HCEC 1CT (cell line): Measurements from ENCODE around the gene GDF15.
A peak's percentile ranks its signal among the peaks of the same experiment; 100 is the strongest.
"Not testable (repeated sequence)": the region's sequence is repeated elsewhere in the genome, so short reads cannot be mapped to it uniquely, and the experiment has no call there.

ENCODE experiments used
- DNase-seq: peaks from one replicate; pipeline ENCODE4 v3.0.0-alpha.2; 2017

Gene GDF15

GRCh38 chr19:18392926-18393325, 7.0 kb downstream of the GDF15 start:
- DNase-seq: no peak

DNA sequence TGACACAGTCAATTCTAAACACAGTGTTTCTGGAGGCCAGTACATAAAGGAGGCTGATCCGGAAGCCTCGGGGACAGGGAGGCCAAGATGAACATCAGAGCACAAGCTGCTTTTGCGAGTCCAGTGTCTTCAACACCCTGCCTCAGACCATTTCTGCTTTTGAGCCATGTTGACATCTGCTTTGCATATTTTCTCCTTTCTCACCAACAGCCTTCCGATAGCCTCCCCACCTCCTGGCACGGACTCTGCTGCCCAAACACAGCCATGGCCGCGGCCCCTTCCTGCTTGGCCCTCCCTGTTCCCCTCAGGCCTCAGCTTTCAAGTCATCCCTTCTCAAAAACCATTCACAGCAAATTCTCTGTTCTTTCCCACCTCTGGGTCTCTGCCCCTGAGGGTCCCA, 7.9 kb downstream of the GDF15 start:
- no peak for DNase-seq

DNA sequence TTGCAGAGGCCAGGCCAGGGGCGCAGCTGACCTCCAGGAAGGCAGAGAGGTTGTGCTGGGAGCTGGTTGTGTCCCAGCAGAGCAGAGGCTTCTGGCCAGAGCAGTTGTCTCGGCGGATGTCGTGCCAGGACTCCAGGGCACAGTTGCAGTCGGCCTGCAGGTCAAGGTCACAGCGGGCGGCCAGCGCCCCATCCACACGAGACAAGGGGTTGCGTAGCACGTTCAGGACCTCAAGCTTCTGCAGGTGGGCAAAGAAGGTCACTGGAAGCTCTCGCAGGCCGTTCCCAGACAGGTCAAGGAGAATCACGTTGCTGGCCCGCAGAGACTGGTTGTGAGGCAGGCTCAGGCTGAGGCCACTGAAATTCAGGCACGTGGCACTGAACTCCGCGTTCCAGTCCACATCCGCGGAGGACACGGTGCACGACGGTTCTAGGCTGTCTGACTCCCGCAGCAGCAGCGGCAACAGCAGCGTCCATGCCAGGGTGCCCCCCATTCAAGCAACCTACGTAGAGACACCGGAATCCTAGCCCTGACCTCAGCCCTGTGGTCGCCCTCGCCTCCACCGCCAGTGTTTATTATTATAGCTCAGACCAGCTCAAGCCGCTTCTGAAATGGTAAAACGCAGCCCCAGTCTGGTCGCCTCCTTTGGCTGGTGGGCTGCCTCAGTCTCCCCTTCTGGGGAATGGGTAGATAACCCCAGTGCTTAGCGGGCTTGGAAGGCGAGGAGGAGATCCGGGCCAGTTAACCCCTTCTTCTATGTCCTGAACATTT, 10.7 kb downstream of the GDF15 start:
- no peak for DNase-seq

GRCh38 chr19:18397242-18398202, 11.6 kb downstream of the GDF15 start, which contains the start of gene LRRC25:
LRRC25 (minus strand) TSS chr19:18397622; CDS start chr19:18396963, 659 bp downstream.
- DNase-seq: no peak

DNA sequence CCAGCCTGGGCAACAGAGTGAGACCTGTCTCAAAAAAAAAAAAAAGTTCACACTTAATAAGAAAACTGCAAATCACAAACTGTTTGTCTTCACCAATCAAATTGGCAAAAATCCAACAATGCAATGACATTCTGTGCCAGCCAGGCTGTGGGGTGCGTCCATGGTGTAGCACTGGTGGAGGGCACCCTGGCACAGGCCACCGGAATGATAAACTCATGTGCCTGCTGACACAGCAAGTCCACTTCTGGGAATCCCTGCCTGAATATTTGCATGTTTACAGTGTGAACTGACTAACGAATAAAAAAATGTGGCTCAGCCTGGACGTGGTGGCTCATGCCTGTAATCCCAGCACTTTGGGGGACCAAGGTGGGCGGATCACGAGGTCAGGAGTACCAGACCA, 13.1 kb downstream of the GDF15 start:
- DNase-seq: peak; percentile 80

DNA sequence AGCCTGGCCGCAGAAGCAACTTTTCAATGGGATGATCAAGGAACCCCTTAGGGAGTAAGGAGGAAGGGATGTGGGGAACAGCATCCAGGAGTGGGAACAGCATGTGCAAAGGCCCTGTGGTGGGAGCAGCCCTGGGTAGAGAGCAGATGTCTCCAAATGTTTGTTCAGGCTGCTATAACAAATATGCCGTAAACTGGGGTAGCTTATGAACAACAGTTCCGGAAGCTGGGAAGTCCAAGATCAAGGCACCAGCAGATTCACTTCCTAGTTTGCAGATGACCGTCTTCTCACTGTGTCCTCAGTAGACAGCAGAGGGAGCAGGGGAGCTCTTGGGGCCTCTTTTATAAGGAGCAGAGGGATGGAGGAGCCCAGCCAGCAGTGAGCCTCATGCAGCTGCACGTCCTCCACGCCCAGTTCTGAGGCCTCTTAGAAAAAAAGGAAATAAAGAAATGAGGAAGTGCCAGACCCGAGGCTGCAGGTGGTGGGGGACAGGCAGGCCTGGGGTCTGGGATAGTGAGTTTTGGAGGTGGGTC, 15.7 kb downstream of the GDF15 start:
- DNase-seq: peak; percentile 82

DNA sequence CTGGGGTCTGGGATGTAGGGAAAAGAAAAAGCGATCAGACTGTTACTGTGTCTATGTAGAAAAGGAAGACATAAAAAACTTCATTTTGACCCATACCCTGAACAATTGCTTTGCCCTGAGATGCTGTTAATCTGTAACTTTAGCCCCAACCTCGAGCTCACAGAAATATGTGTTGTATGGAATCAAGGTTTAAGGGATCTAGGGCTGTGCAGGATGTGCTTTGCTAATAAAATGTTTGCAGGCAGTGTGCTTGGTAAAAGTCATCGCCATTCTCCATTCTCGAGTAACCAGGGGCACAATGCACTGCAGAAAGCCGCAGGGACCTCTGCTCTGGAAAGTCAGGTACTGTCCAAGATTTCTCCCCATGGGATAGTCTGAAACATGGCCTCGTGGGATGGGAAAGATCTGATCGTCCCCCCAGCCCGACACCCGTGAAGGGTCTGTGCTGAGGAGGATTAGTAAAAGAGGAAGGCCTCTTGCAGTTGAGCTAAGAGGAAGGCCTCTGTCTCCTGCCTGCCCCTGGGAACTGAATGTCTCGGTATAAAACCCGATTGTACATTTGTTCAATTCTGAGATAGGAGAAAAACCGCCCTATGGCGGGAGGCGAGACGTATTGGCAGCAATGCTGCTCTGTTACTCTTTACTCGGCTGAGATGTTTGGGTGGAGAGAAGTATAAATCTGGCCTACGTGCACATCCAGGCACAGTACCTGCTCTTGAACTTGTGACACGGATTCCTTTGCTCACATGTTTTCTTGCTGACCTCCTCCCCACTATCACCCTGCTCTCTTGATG, 16.7 kb downstream of the GDF15 start:
- not testable (repeated sequence) for DNase-seq

- not testable (repeated sequence) for DNase-seq
These were observed 19.8 kb downstream of the GDF15 start for GRCh38 chr19:18405754-18406153.

GRCh38 chr19:18406749-18407148, 20.8 kb downstream of the GDF15 start:
- no peak for DNase-seq

DNA sequence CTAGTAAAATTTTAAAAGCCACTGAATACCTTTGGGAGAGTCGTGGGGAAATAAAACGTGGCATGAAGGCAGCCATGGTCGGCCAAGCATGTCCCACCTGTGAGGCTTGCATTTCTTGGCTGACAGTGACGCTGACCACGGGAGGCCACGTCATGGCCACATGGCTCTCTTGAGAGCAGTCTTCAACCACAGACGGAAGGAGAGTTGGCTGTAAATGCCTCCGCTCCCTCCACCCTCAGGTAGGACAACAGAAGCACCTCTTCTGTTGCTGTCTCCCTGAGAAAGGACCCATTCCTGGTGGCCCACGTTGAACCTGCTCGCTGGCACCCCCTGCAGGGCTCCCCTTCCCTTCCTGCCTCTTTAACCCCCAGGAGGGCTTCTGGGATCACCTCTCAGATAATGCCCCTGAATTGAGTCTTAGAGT, 22.1 kb downstream of the GDF15 start:
- DNase-seq: no peak

- DNase-seq: no peak
These were observed 26.8 kb downstream of the GDF15 start for GRCh38 chr19:18412610-18413239.

- DNase-seq: no peak
These were observed 28.7 kb downstream of the GDF15 start for GRCh38 chr19:18414504-18415177.

- peak; percentile 71 for DNase-seq
These were observed 29.4 kb downstream of the GDF15 start for GRCh38 chr19:18415178-18415867.

GRCh38 chr19:18416778-18417249, 30.9 kb downstream of the GDF15 start:
- peak; percentile 90 for DNase-seq

DNA sequence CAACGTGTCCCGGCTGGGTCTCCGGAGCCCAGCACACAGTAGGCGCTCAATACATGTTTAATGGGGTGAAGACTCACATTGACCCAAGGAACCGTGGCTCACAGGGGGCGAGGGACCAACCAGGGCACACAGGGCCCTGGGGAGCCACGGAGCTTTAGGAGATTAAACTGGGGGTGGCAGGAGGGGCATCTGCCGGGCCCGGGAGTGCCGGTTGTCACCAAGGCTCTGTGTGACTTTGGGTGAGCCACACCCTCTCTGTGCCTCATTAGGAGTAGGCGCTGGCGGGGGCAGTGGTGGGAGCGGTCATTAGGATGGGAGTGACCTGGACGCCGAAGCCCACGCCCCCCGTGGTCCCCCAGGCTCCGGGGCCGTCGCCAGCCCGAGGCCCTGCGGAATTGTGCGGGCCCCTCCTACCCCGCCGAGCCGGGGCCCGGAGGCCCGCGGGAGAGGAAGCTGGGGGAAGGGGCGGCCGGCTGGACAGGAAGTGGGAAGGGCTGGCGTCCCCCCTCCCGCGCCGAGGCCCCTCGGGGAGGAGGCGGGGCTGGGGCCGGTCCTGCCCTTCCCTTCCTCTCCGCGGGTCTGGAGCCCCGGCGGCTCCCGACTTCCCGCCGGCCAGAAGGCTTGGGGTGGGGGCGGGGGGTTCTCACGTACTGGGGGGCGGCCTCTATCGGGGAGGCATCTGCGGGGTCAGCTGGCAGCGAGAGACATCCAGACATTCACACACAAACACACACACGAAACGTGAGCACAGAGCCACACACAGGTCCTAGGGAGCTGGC, 31.5 kb downstream of the GDF15 start:
- DNase-seq: peak; percentile 69

GRCh38 chr19:18418029-18418482, 32.1 kb downstream of the GDF15 start:
- no peak for DNase-seq

GRCh38 chr19:18418483-18419194, 32.7 kb downstream of the GDF15 start:
- DNase-seq: no peak

DNA sequence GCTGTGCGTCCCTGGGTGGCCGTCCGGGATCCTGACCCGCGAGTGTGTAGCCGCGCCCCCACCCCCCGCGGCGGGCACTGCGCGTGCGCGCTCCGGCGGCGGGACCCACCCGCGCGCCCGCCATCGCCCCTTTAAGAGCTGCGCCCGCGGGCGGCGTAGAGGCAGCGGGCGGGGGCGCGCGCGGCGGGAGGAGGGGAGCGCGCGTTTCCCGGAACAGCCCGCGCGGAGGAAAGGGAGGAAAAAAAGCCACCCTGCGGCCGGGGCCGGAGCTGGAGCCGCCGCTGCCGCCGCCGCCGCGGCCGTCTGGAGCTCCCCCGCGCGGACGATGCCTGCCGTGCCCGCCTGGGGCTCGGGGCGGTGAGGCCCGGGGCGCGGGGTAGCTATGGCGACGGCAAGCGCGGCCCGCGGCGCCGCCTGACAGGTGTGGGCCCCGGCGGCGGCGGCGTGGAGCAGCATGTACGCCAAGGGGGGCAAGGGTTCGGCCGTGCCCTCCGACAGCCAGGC, 33.3 kb downstream of the GDF15 start, which contains the start of gene SSBP4:
Gene SSBP4 (plus strand): TSS at position 204 of the 504 bp plus-strand sequence. CDS start 251 bp downstream, at position 455.
- DNase-seq: peak; percentile 77
